Keratinocyte (primary cell): ENCODE results near the gene SESN3. TPM values are rescaled to one million over a fixed set of nuclear protein-coding genes. Genes with fewer than 3 reads are reported as not detected.

Experiments
- DNase-seq: peaks from one replicate; pipeline ENCODE4 v3.0.0-alpha.2; 2011; ENCODE audit warnings: low read depth, missing footprints, low spot score
- FAIRE-seq: peaks from 2 replicates; lab custom pipeline; 2011; peaks lifted over from hg19 to GRCh38; lab: Jason Lieb, UNC
- H2AFZ ChIP-seq: 2 replicates; pipeline ENCODE4 v1.6.0; 2012; ENCODE audit warnings: low read length, control low read depth, inconsistent platforms; ENCODE audit not compliant: control insufficient read depth
- H3K27ac ChIP-seq: 2 replicates; pipeline ENCODE4 v1.5.1; 2011; ENCODE audit warnings: low read length; ENCODE audit not compliant: control insufficient read depth, insufficient read depth
- H3K27me3 ChIP-seq: 3 replicates; pipeline ENCODE4 v1.6.0; 2011; ENCODE audit warnings: low read length; ENCODE audit not compliant: control insufficient read depth, insufficient read depth; ENCODE audit errors: extremely low read depth
- H3K36me3 ChIP-seq, 2 experiments: 2 replicates in 1 of 2; 3 replicates in 1 of 2; pipeline ENCODE4 v1.5.1; 2011; ENCODE audit warnings: low read length in 2 of 2, mild to moderate bottlenecking in 1 of 2; ENCODE audit not compliant: control insufficient read depth in 2 of 2, insufficient read depth in 2 of 2; ENCODE audit errors: extremely low read depth in 1 of 2
- H3K4me1 ChIP-seq: 3 replicates; pipeline ENCODE4 v1.5.1; 2011; ENCODE audit warnings: low read length; ENCODE audit not compliant: control insufficient read depth, insufficient read depth; ENCODE audit errors: extremely low read depth
- H3K4me2 ChIP-seq: 3 replicates; pipeline ENCODE4 v1.6.0; 2011; ENCODE audit warnings: low read depth, low read length; ENCODE audit not compliant: control insufficient read depth, insufficient read depth; ENCODE audit errors: extremely low read depth
- H3K4me3 ChIP-seq, 3 experiments: fragments of 200-600 bp in 1 of 3; sonication (generic) in 1 of 3; 2 replicates in 2 of 3; 3 replicates in 1 of 3; pipeline ENCODE4 v1.5.1; 2011 to 2016; ENCODE audit warnings: low read length in 3 of 3, mild to moderate bottlenecking in 3 of 3, control low read depth in 2 of 3, inconsistent platforms in 1 of 3, low read depth in 1 of 3, mixed read lengths in 1 of 3, mixed run types in 1 of 3, moderate library complexity in 1 of 3; ENCODE audit not compliant: control insufficient read depth in 2 of 3, insufficient read depth in 2 of 3; ENCODE audit errors: extremely low read depth in 1 of 3
- H3K79me2 ChIP-seq: 2 replicates; pipeline ENCODE4 v1.6.0; 2012; ENCODE audit warnings: low read length; ENCODE audit not compliant: control insufficient read depth, insufficient read depth
- H3K9ac ChIP-seq: 3 replicates; pipeline ENCODE4 v1.6.0; 2011; ENCODE audit warnings: low read length; ENCODE audit not compliant: control insufficient read depth, insufficient read depth; ENCODE audit errors: extremely low read depth
- H3K9me1 ChIP-seq: 3 replicates; pipeline ENCODE4 v1.6.0; 2011; ENCODE audit warnings: low read length; ENCODE audit not compliant: control insufficient read depth, insufficient read depth; ENCODE audit errors: extremely low read depth
- H3K9me3 ChIP-seq: 2 replicates; pipeline ENCODE4 v1.5.1; 2012; ENCODE audit warnings: low read depth, low read length; ENCODE audit not compliant: control insufficient read depth
- H4K20me1 ChIP-seq: 3 replicates; pipeline ENCODE4 v1.6.0; 2011; ENCODE audit warnings: low read length; ENCODE audit not compliant: control insufficient read depth, insufficient read depth; ENCODE audit errors: extremely low read depth
- CTCF ChIP-seq, 3 experiments: IDR thresholded peaks in 1 of 3; conservative IDR thresholded peaks in 1 of 3; optimal IDR thresholded peaks in 1 of 3; 2 replicates in 2 of 3; 3 replicates in 1 of 3; pipeline versions ENCODE3 to v1.5.1; 2011; ENCODE audit warnings: low read length in 3 of 3, mild to moderate bottlenecking in 3 of 3, moderate library complexity in 2 of 3, control low read depth in 1 of 3, inconsistent platforms in 1 of 3; ENCODE audit not compliant: insufficient read depth in 2 of 3; ENCODE audit errors: extremely low read depth in 1 of 3
- EZH2 ChIP-seq: IDR thresholded peaks from one replicate; pipeline ENCODE4 v1.6.1; 2012; ENCODE audit warnings: inconsistent platforms, mild to moderate bottlenecking, low read length, moderate library complexity
- dilution Hi-C: fragments of 300-500 bp; cut with MboI; formaldehyde crosslinking; loops from one replicate; pipeline ENCODE4 v1.7.0; 2020; ENCODE audit warnings: low sequenced_read_pairs; ENCODE audit not compliant: extremely low pct_ligation_motif_present
- polyA plus RNA-seq, 5 experiments: library from polyadenylated mRNA; depleted of rRNA in 3 of 5; stranded (reverse) in 3 of 5; stranded (forward) in 1 of 5; unstranded in 1 of 5; fragments of >200 nt; gene quantifications; 1 replicate in 1 of 5; 2 replicates in 3 of 5; 3 replicates in 1 of 5; pipeline versions ENCODE4 v1.2.1 to v1.2.3, GENCODE V29; 2011 to 2012; ENCODE audit warnings: missing spikeins in 2 of 5, low read depth in 1 of 5, low replicate concordance in 1 of 5

Gene SESN3
- polyA plus RNA-seq, 1 donor (not counting 4 experiments of a cell fraction or from before 2014, with no cell fraction given) = 35.2 TPM

DNA sequence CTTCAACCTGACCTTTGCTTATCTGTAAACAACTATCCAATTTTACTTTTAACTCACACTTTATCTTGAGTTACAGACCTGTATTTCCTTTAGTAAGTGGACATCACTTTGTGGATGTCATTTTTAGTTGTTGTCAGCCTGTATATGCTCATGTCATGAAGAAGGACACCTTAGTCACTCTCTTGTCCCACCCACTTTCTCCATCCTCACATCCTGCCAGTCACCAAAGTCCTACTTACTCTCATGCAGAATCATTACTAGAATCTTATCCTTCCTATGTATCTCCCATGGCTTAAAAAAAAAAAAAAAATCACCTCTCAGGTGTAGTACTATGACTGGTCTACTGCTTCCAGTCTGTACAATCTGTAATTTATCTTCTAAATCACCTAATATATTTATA lies 43.3 kb downstream of the SESN3 start:
- H2AFZ ChIP-seq = no peak overlapping the region
- dilution Hi-C loops = no loop called here
- no peaks in the 10 kb centered on the region for H3K9me1 ChIP-seq
- no peak overlapping the region for H3K9ac ChIP-seq
- H3K4me1 ChIP-seq = no peaks in the 10 kb centered on the region
- no peak overlapping the region for H3K4me3 ChIP-seq
- H3K4me2 ChIP-seq = no peak overlapping the region
- no peaks in the 10 kb centered on the region for H3K9me3 ChIP-seq
- H3K79me2 ChIP-seq = no peaks in the 10 kb centered on the region
- TF ChIP-seq EZH2 (no peak), CTCF (optimal IDR thresholded peaks at IDR 0.05 in 1 of 3, IDR thresholded peaks at IDR 0.05 in 1 of 3, conservative IDR thresholded peaks at IDR 0.05 in 1 of 3; ENCODE audit: extremely low read depth in 1 of 3, insufficient read depth in 2 of 3, low read length in 3 of 3) (no peak)
- DNase-seq (no peak), FAIRE-seq (no peak)
- H3K27ac ChIP-seq = no peak overlapping the region
- no peaks in the 10 kb centered on the region for H3K27me3 ChIP-seq
- H3K36me3 ChIP-seq = peaks cover 0 to 14% of the 10 kb centered on the region in 2 experiments
- H4K20me1 ChIP-seq = no peaks in the 10 kb centered on the region

DNA sequence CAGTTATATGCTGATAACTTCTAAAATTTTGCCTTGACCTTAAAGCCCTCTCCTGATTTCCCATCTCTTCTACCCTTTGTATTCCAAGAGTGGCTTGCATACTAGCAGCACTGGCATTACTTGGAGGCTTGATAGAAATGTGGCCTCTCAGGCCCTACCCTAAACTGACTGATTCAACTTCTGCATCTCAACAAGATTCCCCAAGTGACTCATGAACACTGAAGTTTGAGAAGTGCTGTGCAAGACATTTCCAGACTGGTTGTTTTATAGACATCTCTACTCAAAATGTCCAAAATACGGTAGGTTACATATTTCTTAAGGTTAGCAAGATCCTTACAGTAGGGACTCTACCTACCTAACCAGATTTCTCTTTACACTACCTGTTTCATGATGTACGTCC lies 48.6 kb downstream of the SESN3 start:
- Histone ChIP-seq H3K4me2 (no peak overlapping the region), H3K27ac (no peak overlapping the region), H3K36me3 (peaks cover 0 to 11% of the 10 kb centered on the region in 2 experiments), H3K79me2 (no peaks in the 10 kb centered on the region), H3K9me3 (no peaks in the 10 kb centered on the region), H3K9ac (no peak overlapping the region), H4K20me1 (no peaks in the 10 kb centered on the region), H3K9me1 (no peaks in the 10 kb centered on the region), H3K4me3 (no peak overlapping the region), H2AFZ (no peak overlapping the region), H3K4me1 (no peaks in the 10 kb centered on the region), H3K27me3 (no peaks in the 10 kb centered on the region)
- no peak for FAIRE-seq
- no peak for DNase-seq
- dilution Hi-C loops = no loop called here
- no peak for TF ChIP-seq CTCF (optimal IDR thresholded peaks at IDR 0.05 in 1 of 3, IDR thresholded peaks at IDR 0.05 in 1 of 3, conservative IDR thresholded peaks at IDR 0.05 in 1 of 3; ENCODE audit: extremely low read depth in 1 of 3, insufficient read depth in 2 of 3, low read length in 3 of 3)
- TF ChIP-seq EZH2 = no peak
